Adipocyte (in vitro differentiated cells): Measurements from ENCODE around the gene SERHL2.
"Not testable (repeated sequence)": the region's sequence is repeated elsewhere in the genome, so short reads cannot be mapped to it uniquely, and the experiment has no call there.

Experiments used
- DNase-seq: peaks from one replicate; pipeline ENCODE4 v3.0.0-alpha.2; 2015; ENCODE audit warnings: low read depth
- H3K27me3 ChIP-seq: replicated peaks from 2 replicates; pipeline ENCODE4 v1.7.0; 2013; ENCODE audit warnings: mild to moderate bottlenecking, low read length, moderate library complexity; ENCODE audit not compliant: control insufficient read depth, insufficient read depth
- H3K36me3 ChIP-seq: 2 replicates; pipeline ENCODE4 v1.7.0; 2013; ENCODE audit warnings: low read length, mild to moderate bottlenecking, moderate library complexity; ENCODE audit not compliant: control insufficient read depth, insufficient read depth, severe bottlenecking
- H3K4me1 ChIP-seq: 2 replicates; pipeline ENCODE4 v1.7.0; 2013; ENCODE audit warnings: mild to moderate bottlenecking, low read length, moderate library complexity; ENCODE audit not compliant: control insufficient read depth, insufficient read depth
- H3K4me3 ChIP-seq: 2 replicates; pipeline ENCODE4 v1.7.0; 2013; ENCODE audit warnings: mild to moderate bottlenecking, low read length, moderate library complexity
- H3K9ac ChIP-seq: 2 replicates; pipeline ENCODE4 v1.7.0; 2013; ENCODE audit warnings: mild to moderate bottlenecking, low read length, moderate library complexity
- H3K9me3 ChIP-seq: 2 replicates; pipeline ENCODE4 v1.7.0; 2013; ENCODE audit warnings: mild to moderate bottlenecking, low read length, moderate library complexity; ENCODE audit not compliant: control insufficient read depth

The SERHL2 gene, protein sequence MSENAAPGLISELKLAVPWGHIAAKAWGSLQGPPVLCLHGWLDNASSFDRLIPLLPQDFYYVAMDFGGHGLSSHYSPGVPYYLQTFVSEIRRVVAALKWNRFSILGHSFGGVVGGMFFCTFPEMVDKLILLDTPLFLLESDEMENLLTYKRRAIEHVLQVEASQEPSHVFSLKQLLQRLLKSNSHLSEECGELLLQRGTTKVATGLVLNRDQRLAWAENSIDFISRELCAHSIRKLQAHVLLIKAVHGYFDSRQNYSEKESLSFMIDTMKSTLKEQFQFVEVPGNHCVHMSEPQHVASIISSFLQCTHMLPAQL

DNA sequence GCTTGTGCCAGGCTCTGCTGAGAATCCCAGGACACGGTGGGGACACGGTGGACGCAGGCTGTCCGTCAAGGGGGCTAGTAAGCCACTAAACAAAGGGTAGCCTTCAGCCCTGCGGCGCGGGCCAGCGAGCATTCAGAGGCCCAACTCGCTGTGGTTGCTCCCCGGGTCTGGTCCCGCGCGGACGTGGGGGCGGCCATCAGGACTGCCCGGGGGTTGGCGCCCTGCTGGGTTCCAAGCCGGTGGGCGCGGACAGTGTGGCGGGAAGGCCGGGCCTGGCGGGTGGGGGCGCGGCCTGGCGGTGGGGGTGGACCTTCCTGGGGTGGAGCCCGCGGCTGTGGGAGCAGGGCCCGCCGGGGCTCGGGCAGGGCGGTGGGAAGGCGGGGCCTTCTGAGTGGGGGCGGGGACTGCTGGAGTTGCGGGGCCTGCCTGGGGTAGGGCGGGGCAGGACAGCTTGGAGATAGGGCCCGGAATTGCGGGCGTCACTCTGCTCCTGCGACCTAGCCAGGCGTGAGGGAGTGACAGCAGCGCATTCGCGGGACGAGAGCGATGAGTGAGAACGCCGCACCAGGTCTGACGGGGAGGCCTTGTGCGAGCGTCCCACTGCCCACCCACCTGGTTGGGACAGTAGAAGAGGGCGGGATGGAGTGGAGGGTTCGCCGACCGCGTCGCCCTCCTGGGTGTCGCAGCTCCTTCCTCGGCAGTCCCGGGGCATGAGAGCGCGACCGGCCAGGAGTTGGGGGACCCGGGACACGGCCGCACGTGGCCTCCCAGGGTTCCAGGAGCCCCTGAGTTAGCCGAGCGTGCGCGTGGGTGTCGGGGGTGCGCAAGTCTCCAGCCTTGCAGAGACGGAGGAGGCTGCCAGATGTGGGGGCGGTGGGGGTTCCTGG lies at the start of gene SERHL2:
SERHL2 (plus strand) TSS at position 482 of the 887 bp plus-strand sequence; CDS start at position 547, 65 bp downstream.
- Histone ChIP-seq H3K9ac (peak within 1 kb of the TSS; percentile 82), H3K36me3 (no peaks in the 10 kb centered on the region), H3K9me3 (no peaks in the 10 kb centered on the region), H3K4me3 (peak within 1 kb of the TSS; percentile 82), H3K4me1 (peaks cover 7% of the 10 kb centered on the region), H3K27me3 (peaks cover 21% of the 10 kb centered on the region)
- peak; percentile 90 for DNase-seq

- H3K4me3 ChIP-seq, H3K36me3 ChIP-seq, H3K4me1 ChIP-seq, H3K9me3 ChIP-seq, H3K27me3 ChIP-seq, DNase-seq, H3K9ac ChIP-seq: not testable (repeated sequence)
Measured at GRCh38 chr22:42508327-42508974, 45.3 kb upstream of the SERHL2 start.

DNA sequence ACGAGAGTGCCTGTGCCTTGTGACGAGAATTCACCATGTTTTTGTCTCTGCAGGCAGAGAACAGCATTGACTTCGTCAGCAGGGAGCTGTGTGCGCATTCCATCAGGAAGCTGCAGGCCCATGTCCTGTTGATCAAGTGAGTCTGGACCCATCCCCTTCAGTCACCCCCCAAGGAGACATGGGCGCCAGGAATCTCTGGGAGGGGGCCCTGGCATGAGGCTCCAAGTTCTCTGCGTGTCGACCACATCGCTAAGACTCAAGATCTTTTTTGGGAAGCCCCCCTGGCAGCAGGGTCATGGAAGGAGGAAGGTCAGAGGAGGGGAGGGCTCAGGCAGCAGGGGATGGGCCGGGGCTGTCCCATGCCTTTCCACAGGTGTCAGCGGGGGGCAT lies 44.8 kb upstream of the SERHL2 start:
- DNase-seq, H3K4me3 ChIP-seq, H3K9ac ChIP-seq, H3K9me3 ChIP-seq, H3K27me3 ChIP-seq, H3K36me3 ChIP-seq, H3K4me1 ChIP-seq: not testable (repeated sequence)

DNA sequence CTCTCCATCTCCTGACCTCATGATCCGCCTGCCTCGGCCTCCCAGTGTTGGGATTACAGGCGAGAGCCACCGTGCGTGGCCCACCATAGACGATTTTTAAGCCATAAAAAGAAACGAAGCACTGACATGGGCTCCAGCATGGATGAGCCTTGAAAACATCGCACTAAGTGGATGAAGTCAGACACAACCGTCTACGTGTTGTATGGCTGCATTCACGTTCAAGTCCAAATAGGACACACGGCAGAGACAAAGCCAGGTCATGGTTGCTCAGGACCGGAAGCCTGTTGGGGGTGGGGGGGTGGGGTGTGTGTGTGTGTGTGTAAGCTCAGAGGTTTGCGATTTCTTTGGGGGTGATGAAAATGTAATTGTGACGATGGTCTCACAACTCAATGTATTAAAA lies 44.2 kb upstream of the SERHL2 start:
- Histone ChIP-seq H3K9me3 (no peaks in the 10 kb centered on the region), H3K36me3 (peaks cover 3% of the 10 kb centered on the region), H3K4me3 (no peak overlapping the region), H3K27me3 (no peaks in the 10 kb centered on the region), H3K9ac (no peak overlapping the region), H3K4me1 (no peaks in the 10 kb centered on the region)
- no peak for DNase-seq

DNA sequence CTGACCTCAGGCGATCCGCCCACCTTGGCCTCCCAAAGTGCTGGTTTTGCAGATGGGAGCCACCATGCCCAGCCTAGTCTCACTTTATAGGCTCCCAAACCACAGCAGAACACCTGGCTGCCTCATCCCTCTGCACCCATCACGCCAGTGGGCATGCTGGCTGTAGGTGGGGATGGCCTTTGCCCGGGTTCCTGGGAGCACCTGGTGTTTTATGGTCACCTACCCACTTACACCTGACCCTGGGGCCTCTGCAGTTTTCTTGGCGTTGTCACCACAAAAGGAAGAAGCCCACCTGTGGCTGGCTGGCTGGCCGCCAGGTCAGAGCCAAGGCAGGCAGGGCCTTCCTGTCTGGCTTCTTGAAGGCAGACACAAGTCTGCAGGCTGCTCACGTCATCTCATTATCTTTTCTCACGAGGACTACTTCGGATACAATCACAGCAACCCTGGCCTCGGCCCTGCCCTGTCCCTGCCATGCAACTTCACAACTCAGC lies 42.3 kb upstream of the SERHL2 start:
- H3K9me3 ChIP-seq: no peaks in the 10 kb centered on the region
- H3K27me3 ChIP-seq: no peaks in the 10 kb centered on the region
- H3K4me1 ChIP-seq: no peaks in the 10 kb centered on the region
- H3K36me3 ChIP-seq: peaks cover 11% of the 10 kb centered on the region
- no peak for DNase-seq
- no peak overlapping the region for H3K9ac ChIP-seq
- H3K4me3 ChIP-seq: no peak overlapping the region

DNA sequence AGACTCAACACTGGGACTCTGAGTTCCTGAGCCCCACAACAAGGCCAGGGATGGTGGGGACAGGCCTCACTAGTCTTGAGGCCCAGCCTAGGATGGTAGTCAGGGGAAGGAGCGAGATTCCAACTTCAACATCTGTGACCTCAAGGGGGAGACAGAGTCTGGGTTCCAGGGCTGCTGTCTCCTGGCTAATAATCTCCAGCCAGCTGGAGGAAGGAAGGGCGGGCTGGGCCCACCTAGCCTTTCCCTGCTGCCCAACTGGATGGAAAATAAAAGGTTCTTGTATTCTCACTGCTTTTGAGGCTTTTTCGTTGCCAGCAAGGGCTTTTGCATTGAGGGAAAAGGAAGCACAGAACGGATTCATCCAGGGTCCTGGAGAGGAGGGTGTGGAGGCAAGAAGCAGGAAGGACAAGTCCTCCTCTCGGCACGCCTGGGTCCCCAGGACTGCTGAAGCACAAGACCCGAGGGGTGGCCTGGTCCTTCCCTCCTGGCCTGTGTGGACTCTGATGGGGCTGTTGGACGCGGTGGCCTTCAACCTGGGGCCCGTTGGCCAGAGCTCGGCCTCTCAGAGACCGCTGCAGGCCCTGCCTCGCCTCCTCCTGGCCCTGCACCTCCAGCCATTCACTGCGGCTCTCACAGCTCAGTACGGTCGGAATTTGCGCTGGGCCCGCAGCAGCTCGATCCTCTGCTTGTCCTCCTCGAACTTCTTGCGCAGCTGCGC lies 41.3 kb upstream of the SERHL2 start:
- H3K27me3 ChIP-seq, H3K9me3 ChIP-seq, H3K4me1 ChIP-seq, H3K4me3 ChIP-seq, H3K9ac ChIP-seq: not testable (repeated sequence)
- peak; percentile 21 for DNase-seq
- peaks cover 14% of the 10 kb centered on the region for H3K36me3 ChIP-seq

GRCh38 chr22:42514331-42514730 lies 39.4 kb upstream of the SERHL2 start:
- not testable (repeated sequence) for H3K27me3 ChIP-seq, H3K9me3 ChIP-seq, H3K4me1 ChIP-seq, DNase-seq, H3K9ac ChIP-seq, H3K4me3 ChIP-seq
- peaks cover 14% of the 10 kb centered on the region for H3K36me3 ChIP-seq

DNA sequence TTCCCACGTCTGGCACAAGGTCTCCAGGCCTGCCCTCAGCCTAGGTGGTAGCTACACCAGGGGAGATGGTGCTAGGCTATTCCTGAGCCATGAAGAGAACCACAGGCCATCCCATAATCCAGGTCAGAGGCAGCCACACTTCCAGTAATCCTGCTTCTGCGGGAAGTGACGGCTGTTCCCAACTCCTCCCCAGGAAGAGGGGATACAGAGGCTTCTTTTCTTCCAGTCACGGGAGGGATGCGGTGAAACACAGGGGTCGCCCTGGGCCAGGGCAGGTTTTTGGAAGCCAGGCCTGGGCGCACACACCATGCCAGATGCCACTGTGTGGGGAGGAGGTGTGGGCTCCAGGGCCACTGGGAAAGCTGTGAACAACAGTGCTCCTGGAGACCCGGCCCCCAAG lies 38.5 kb upstream of the SERHL2 start:
- not testable (repeated sequence) for H3K4me3 ChIP-seq, H3K9me3 ChIP-seq, H3K4me1 ChIP-seq, H3K27me3 ChIP-seq, H3K9ac ChIP-seq, DNase-seq
- H3K36me3 ChIP-seq: peaks cover 14% of the 10 kb centered on the region

GRCh38 chr22:42515896-42516295 lies 37.9 kb upstream of the SERHL2 start:
- Histone ChIP-seq H3K36me3 (peaks cover 14% of the 10 kb centered on the region), H3K4me1 (peaks cover 3% of the 10 kb centered on the region), H3K4me3 (no peak overlapping the region), H3K27me3 (no peaks in the 10 kb centered on the region), H3K9me3 (no peaks in the 10 kb centered on the region), H3K9ac (no peak overlapping the region)
- DNase-seq: no peak

DNA sequence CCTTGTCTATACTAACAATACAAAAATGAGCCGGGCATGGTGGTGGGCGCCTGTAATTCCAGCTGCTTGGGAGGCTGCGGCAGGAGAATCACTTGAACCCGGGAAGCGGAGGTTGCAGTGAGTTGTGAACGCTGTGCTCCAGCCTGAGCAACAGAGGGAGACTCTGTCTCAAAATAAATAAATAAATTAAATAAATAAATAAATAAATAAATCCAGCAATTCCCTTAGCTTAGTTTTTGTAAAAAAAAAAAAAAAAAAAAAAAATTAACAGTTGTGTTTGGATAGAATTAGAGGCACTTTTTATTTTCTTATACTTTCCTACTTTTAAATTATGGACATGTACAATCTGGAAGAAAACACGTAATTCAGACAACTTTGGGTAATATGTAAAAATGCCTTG lies 36.7 kb upstream of the SERHL2 start:
- not testable (repeated sequence) for H3K4me1 ChIP-seq, H3K9me3 ChIP-seq, DNase-seq, H3K9ac ChIP-seq, H3K27me3 ChIP-seq, H3K4me3 ChIP-seq
- H3K36me3 ChIP-seq: peaks cover 11% of the 10 kb centered on the region
